ENCODE results near the gene G0S2.

G0S2 gene

DNA sequence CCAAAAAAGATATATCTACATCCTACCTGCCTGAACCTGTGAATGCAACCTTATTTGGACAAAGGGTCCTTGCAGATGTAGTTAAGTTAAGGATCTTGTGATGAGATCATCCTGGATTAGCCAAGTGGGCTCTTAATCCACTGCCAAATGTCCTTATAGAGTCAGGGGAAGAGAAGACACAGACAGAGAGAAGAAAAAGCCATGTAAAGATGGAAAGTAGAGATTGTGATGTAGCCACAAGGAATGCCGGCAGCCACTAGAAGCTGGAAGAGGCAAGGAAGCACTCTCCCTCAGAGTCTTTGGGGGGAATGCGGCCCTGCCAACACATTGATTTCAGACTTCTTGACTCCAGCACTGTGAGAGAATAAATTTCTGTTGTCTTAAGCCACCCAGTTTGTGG lies 45.6 kb downstream of the G0S2 start:
- POLR2A ChIA-PET, result no interaction called here
- no peak for DNase-seq (ENCODE audit: extremely low spot score)
- CTCF ChIA-PET, result interaction anchor here (1.0 to 1.1 kb wide), 2 partner anchors 23 to 28 kb away, joined by 3 to 6 read pairs; no protein-coding TSS in a partner anchor
- TF ChIP-seq CTCF (IDR thresholded peaks at IDR 0.05; ENCODE audit: control extremely low read depth, extremely low read depth, low read depth, missing control alignments), result no peak

GRCh38 chr1:209721323-209721722 lies 46.1 kb downstream of the G0S2 start:
- DNase-seq (ENCODE audit: extremely low spot score), result no peak
- ChIA-PET CTCF (interaction anchor here (1.0 to 1.1 kb wide), 2 partner anchors 23 to 27 kb away, joined by 3 to 6 read pairs; no protein-coding TSS in a partner anchor), POLR2A (no interaction called here)
- TF ChIP-seq CTCF (IDR thresholded peaks at IDR 0.05; ENCODE audit: control extremely low read depth, extremely low read depth, low read depth, missing control alignments), result no peak

DNA sequence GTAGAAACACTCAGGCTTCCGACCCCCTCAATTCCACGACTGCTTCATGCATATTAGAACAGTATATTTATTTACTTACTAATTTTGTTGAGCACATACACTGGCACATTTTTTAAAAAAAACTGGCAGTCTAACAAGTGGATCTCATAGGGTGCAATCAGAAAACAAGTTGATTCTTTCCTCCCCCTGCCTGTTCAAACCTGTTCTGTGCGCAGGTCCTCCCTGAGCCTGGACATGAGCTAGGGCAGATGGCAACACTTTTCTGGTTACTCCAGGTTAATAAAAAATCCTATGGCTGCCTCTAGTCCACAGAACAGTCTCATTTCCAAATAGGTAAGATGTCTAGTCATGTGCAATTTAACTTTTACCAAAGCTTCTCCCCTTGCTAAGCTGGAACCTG lies 48.1 kb downstream of the G0S2 start:
- no peak for DNase-seq (ENCODE audit: extremely low spot score)
- no peak for TF ChIP-seq CTCF (IDR thresholded peaks at IDR 0.05; ENCODE audit: control extremely low read depth, extremely low read depth, low read depth, missing control alignments)
- POLR2A ChIA-PET, result no interaction called here
- CTCF ChIA-PET, result interaction anchor here (0.8 to 4.2 kb wide), 6 partner anchors 13 to 72 kb away, joined by 3 to 26 read pairs (median 5); no protein-coding TSS in a partner anchor

GRCh38 chr1:209723756-209724693 lies 48.8 kb downstream of the G0S2 start:
- ChIA-PET POLR2A (no interaction called here), CTCF (interaction anchor here (0.9 to 4.2 kb wide), 12 partner anchors 11 to 97 kb away, joined by 3 to 26 read pairs (median 4); no protein-coding TSS in a partner anchor)
- TF ChIP-seq CTCF (IDR thresholded peaks at IDR 0.05; ENCODE audit: control extremely low read depth, extremely low read depth, low read depth, missing control alignments), result no peak
- DNase-seq (ENCODE audit: extremely low spot score), result peak; percentile 27

Data from GM10248 (cell line).